NB4 (cell line): ENCODE results near the gene VAMP4.

Experiments
- DNase-seq: peaks from one replicate; pipeline ENCODE4 v3.0.0; 2010; ENCODE audit warnings: low read depth
- H3K4me3 ChIP-seq: one replicate; pipeline ENCODE4 v1.5.1; 2011; ENCODE audit warnings: mild to moderate bottlenecking, low read depth, low read length, moderate library complexity
- CTCF ChIP-seq: IDR thresholded peaks from one replicate; pipeline ENCODE4 v1.5.1; 2012; ENCODE audit warnings: low read depth, low read length
- MYC ChIP-seq: IDR thresholded peaks from 2 replicates; pipeline ENCODE4 v1.6.1; 2011; ENCODE audit warnings: low read depth, low read length
- POLR2A ChIP-seq: IDR thresholded peaks from 2 replicates; pipeline ENCODE4 v1.6.1; 2011; ENCODE audit warnings: mild to moderate bottlenecking; ENCODE audit not compliant: insufficient read length; ENCODE audit errors: extremely low read depth
- TF ChIP-seq, protein P1 (sequence below): IDR thresholded peaks from 2 replicates; pipeline ENCODE4 v1.6.1; 2011; ENCODE audit warnings: low read depth, low read length

The VAMP4 gene

GRCh38 chr1:171683870-171684269, 58.0 kb downstream of the VAMP4 start:
- no peak for DNase-seq
- no peak overlapping the region for H3K4me3 ChIP-seq
- TF ChIP-seq MYC (no peak), CTCF (no peak), POLR2A (no peak)
- TF ChIP-seq, protein P1, sequence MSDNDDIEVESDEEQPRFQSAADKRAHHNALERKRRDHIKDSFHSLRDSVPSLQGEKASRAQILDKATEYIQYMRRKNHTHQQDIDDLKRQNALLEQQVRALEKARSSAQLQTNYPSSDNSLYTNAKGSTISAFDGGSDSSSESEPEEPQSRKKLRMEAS: no peak

DNA sequence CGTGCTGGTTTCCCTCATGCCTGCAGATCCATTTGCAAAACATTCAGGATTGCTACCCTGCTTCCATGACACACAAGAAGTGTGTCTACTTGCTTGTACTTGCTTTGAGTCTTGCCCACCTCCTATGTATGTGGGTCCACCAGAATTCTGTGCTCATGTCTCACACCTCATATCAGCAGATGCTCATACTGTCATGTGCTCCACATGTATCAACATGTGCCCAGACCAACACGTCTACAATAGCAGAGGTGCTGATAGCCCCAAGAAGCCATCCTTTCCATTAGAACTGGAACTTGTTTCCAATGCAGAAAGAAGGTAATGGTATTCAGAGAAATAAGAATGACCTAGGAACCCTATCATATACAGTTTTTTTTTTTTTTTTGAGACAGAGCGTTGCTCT, 61.5 kb downstream of the VAMP4 start:
- no peak for DNase-seq
- TF ChIP-seq MYC (no peak), POLR2A (no peak), CTCF (no peak)
- TF ChIP-seq, protein P1: no peak
- no peak overlapping the region for H3K4me3 ChIP-seq

GRCh38 chr1:171676823-171677222, 65.0 kb downstream of the VAMP4 start:
- DNase-seq: no peak
- no peak for TF ChIP-seq CTCF
- TF ChIP-seq, protein P1: no peak
- no peak for TF ChIP-seq MYC
- no peak for TF ChIP-seq POLR2A
- no peak overlapping the region for H3K4me3 ChIP-seq

- DNase-seq: no peak
- no peak overlapping the region for H3K4me3 ChIP-seq
- no peak for TF ChIP-seq POLR2A
- no peak for TF ChIP-seq CTCF
- no peak for TF ChIP-seq MYC
- TF ChIP-seq, protein P1: no peak
Observed at GRCh38 chr1:171674431-171675405, 67.1 kb downstream of the VAMP4 start.

DNA sequence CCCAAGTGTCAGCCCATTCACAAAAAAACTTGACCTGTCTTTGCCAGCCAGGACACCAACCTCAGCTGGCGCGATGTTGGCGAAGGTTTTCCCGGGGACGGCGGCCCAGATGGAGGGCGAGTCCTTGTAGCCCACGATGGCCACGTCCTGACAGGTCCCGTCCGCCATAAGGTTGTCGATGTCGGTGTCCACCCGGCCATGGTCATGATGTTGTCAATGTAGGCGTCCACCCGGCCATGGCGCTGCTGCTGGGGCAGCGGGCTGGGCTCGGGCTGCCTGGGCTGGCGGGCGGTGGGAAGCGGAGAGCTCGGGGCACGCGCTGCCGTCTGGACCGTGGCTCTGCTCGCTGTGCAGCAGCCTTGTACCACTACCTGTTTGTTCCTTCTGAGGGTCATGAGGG, 71.1 kb downstream of the VAMP4 start:
- H3K4me3 ChIP-seq: no peak overlapping the region
- DNase-seq: no peak
- TF ChIP-seq MYC: no peak

DNA sequence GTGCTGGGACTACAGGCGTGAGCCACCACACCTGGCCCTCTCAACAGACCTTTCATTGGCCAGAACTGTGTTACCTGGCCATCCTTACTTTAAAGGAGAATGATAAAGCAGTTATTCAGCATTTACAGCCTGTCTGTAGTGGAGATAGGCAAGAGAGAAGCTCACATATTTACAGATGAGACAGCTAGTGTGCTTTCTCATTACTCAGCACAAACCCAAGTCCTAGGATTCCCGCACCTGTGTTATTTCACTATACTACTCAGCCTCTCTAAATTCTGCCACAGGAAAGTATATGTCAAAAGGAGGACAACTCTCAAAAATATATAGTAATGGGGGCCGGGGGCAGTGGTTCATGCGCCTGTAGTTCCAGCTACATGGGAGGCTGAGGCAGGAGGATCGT, 73.5 kb downstream of the VAMP4 start:
- TF ChIP-seq, protein P1: no peak
- no peak for TF ChIP-seq MYC
- no peak overlapping the region for H3K4me3 ChIP-seq
- no peak for DNase-seq
